Spleen (tissue), 7 donors: Measurements from ENCODE around the gene CMIP.

ENCODE experiments used
- POLR2AphosphoS5 ChIP-seq, 3 donors: sonication (generic); formaldehyde crosslinking; IDR thresholded peaks; one replicate each; pipeline ENCODE4 v1.5.1; 2017; ENCODE audit warnings: antibody characterized with exemption in 3 of 3
- TF ChIP-seq, protein P1 (sequence below), 11 experiments: fragments of 200-600 bp in 7 of 11; fragments of 450-650 bp in 4 of 11; sonication (generic) in 4 of 11; IDR thresholded peaks in 8 of 11; conservative IDR thresholded peaks in 3 of 11; 1 replicate in 7 of 11; 2 replicates in 4 of 11; pipeline versions ENCODE4 v1.4.0 to v1.8.0; 2016 to 2021; ENCODE audit warnings: antibody characterized with exemption in 11 of 11, inconsistent platforms in 4 of 11, mild to moderate bottlenecking in 1 of 11
- donor health status: DM: no; HTN: no; CAD: no; lungs with moderate emphysema.
- donor health status: DM: no; HTN: no; CAD: no.
- donor health status: DM: no; HTN: no; CAD: no.

DNA sequence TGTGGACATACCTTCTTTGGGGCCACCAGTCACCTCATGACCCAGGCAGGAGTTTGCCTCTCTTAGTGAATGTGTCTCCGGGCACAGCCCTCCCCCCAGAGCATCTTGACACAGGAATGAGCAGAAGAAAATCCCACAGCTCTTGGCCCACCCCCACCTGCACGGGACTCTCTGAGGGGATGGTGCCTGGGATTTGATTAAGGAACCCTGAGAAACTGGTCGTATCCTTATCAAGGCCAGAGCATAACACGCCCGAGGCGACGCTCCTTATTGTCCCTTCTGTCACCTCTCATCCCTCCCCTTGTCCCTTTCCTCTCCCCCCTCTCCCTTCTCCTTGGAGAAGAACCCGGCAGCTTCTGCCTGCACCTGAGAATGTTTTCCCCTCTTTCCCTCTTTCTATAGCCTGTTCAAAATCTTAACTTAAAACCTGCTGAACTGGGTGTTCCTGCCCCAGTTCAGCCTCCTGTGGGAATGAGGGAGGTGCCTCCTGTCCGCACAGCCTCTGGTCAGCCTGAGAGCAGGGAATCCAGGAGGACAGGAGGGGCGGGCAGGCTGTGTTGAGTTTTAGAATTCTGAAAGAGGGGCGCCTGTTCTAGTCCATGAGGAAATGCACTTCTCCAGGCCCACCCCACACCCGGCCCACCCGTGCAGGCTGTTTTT lies 193.8 kb downstream of the CMIP start:
- TF ChIP-seq, protein P1, sequence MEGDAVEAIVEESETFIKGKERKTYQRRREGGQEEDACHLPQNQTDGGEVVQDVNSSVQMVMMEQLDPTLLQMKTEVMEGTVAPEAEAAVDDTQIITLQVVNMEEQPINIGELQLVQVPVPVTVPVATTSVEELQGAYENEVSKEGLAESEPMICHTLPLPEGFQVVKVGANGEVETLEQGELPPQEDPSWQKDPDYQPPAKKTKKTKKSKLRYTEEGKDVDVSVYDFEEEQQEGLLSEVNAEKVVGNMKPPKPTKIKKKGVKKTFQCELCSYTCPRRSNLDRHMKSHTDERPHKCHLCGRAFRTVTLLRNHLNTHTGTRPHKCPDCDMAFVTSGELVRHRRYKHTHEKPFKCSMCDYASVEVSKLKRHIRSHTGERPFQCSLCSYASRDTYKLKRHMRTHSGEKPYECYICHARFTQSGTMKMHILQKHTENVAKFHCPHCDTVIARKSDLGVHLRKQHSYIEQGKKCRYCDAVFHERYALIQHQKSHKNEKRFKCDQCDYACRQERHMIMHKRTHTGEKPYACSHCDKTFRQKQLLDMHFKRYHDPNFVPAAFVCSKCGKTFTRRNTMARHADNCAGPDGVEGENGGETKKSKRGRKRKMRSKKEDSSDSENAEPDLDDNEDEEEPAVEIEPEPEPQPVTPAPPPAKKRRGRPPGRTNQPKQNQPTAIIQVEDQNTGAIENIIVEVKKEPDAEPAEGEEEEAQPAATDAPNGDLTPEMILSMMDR (IDR thresholded peaks at IDR 0.05 in 8 of 11, conservative IDR thresholded peaks at IDR 0.05 in 3 of 11): no peak
- TF ChIP-seq POLR2AphosphoS5 (IDR thresholded peaks at IDR 0.05): no peak
